WTC11 (cell line): ENCODE data around the gene ACYP2. TPM values are rescaled to one million over a fixed set of nuclear protein-coding genes. Genes with fewer than 3 reads are reported as not detected.

Experiments used
- ATAC-seq: fragments of 200-7000 bp; cut with Tn5 transposase; 2 replicates; pipeline ENCODE4 v1.10.0; 2021; ENCODE audit warnings: mild to moderate bottlenecking, moderate library complexity
- CTCF ChIA-PET: fragments of 300-600 bp; sonication (Branson Sonifier 250); formaldehyde crosslinking; loops from one replicate; lab custom pipeline; 2021; ENCODE audit warnings: antibody characterized with exemption; lab: Charles Lee
- POLR2A ChIA-PET: fragments of 350-600 bp; sonication (Branson Sonifier 250); formaldehyde crosslinking; loops from one replicate; lab custom pipeline; 2021; ENCODE audit warnings: antibody characterized with exemption; lab: Charles Lee
- DNase-seq: peaks from one replicate; pipeline ENCODE4 v3.0.0; 2021; ENCODE audit warnings: low spot score
- H3K27ac Mint-ChIP-seq: 2 replicates; pipeline ENCODE4 v1.8.0; 2021; ENCODE audit warnings: mixed read lengths
- H3K27me3 Mint-ChIP-seq: 2 replicates; pipeline ENCODE4 v1.8.0; 2021; ENCODE audit warnings: low read depth, mild to moderate bottlenecking, moderate library complexity, mixed read lengths
- H3K36me3 Mint-ChIP-seq: 2 replicates; pipeline ENCODE4 v1.8.0; 2021; ENCODE audit warnings: mixed read lengths
- H3K4me1 Mint-ChIP-seq: 2 replicates; pipeline ENCODE4 v1.8.0; 2022; ENCODE audit warnings: mixed read lengths
- H3K4me3 Mint-ChIP-seq: 2 replicates; pipeline ENCODE4 v1.8.0; 2021; ENCODE audit warnings: mild to moderate bottlenecking, moderate library complexity, mixed read lengths
- H3K9me3 Mint-ChIP-seq: 2 replicates; pipeline ENCODE4 v1.8.0; 2021; ENCODE audit warnings: mixed read lengths
- CREB1 ChIP-seq: sonication (generic); formaldehyde crosslinking; IDR thresholded peaks from 2 replicates; pipeline ENCODE4 v1.8.0; 2023; ENCODE audit warnings: mild to moderate bottlenecking, missing genetic modification reagents
- ETV6 ChIP-seq: sonication (generic); formaldehyde crosslinking; IDR thresholded peaks from 2 replicates; pipeline ENCODE4 v1.8.1; 2022; ENCODE audit warnings: mild to moderate bottlenecking, missing genetic modification reagents
- GABPB1 ChIP-seq: sonication (generic); formaldehyde crosslinking; IDR thresholded peaks from 2 replicates; pipeline ENCODE4 v1.8.1; 2023; ENCODE audit warnings: mild to moderate bottlenecking, missing genetic modification reagents
- GRHL2 ChIP-seq: fragments of 250-450 bp; sonication (Bioruptor Pico); IDR thresholded peaks from 2 replicates; pipeline ENCODE4 v1.8.0; 2022; ENCODE audit warnings: mild to moderate bottlenecking, moderate library complexity; ENCODE audit not compliant: insufficient replicate concordance, severe bottlenecking
- JAZF1 ChIP-seq: fragments of 250-450 bp; sonication (Bioruptor Pico); IDR thresholded peaks from 2 replicates; pipeline ENCODE4 v1.9.0; 2021; ENCODE audit warnings: moderate library complexity, mild to moderate bottlenecking, inconsistent platforms
- JUN ChIP-seq: sonication (generic); formaldehyde crosslinking; IDR thresholded peaks from 2 replicates; pipeline ENCODE4 v1.8.0; 2023; ENCODE audit warnings: mild to moderate bottlenecking, missing genetic modification reagents
- NFE2L1 ChIP-seq: sonication (generic); formaldehyde crosslinking; IDR thresholded peaks from 2 replicates; pipeline ENCODE4 v1.8.1; 2023; ENCODE audit warnings: missing genetic modification reagents
- NR2C2 ChIP-seq: sonication (generic); formaldehyde crosslinking; IDR thresholded peaks from 2 replicates; pipeline ENCODE4 v1.8.0; 2022; ENCODE audit warnings: mild to moderate bottlenecking, missing genetic modification reagents
- RORB ChIP-seq: fragments of 250-450 bp; sonication (Bioruptor Pico); IDR thresholded peaks from 2 replicates; pipeline ENCODE4 v1.9.0; 2021; ENCODE audit warnings: mild to moderate bottlenecking
- ZBTB21 ChIP-seq: sonication (generic); formaldehyde crosslinking; IDR thresholded peaks from 2 replicates; pipeline ENCODE4 v1.8.1; 2023; ENCODE audit warnings: mild to moderate bottlenecking, missing genetic modification reagents, borderline replicate concordance
- ZNF121 ChIP-seq: sonication (generic); formaldehyde crosslinking; IDR thresholded peaks from 2 replicates; pipeline ENCODE4 v1.8.0; 2023; ENCODE audit warnings: missing genetic modification reagents
- ZNF232 ChIP-seq: sonication (generic); formaldehyde crosslinking; IDR thresholded peaks from 2 replicates; pipeline ENCODE4 v1.8.0; 2022; ENCODE audit warnings: mild to moderate bottlenecking, missing genetic modification reagents
- ZNF263 ChIP-seq: sonication (generic); formaldehyde crosslinking; IDR thresholded peaks from 2 replicates; pipeline ENCODE4 v1.8.1; 2022; ENCODE audit warnings: low read depth, mild to moderate bottlenecking, moderate library complexity, missing genetic modification reagents
- ZNF416 ChIP-seq: fragments of 250-450 bp; sonication (Bioruptor Pico); IDR thresholded peaks from 2 replicates; pipeline ENCODE4 v1.9.0; 2021; ENCODE audit warnings: mild to moderate bottlenecking, inconsistent platforms
- ZNF671 ChIP-seq: fragments of 250-450 bp; sonication (Bioruptor Pico); IDR thresholded peaks from 2 replicates; pipeline ENCODE4 v1.8.0; 2021; ENCODE audit warnings: mild to moderate bottlenecking
- total RNA-seq: library from RNA; stranded (reverse); gene quantifications from 3 replicates; pipeline ENCODE4 v1.2.3, GENCODE V29; 2021
- TF ChIP-seq, protein P1 (sequence below): fragments of 250-450 bp; sonication (Bioruptor Pico); IDR thresholded peaks from 2 replicates; pipeline ENCODE4 v1.9.0; 2021; ENCODE audit warnings: mild to moderate bottlenecking
- TF ChIP-seq, protein P2 (sequence below): fragments of 250-450 bp; sonication (Bioruptor Pico); conservative IDR thresholded peaks from 2 replicates; pipeline ENCODE4 v1.9.0; 2021; ENCODE audit warnings: mild to moderate bottlenecking
- TF ChIP-seq, protein P3 (sequence below): sonication (generic); formaldehyde crosslinking; conservative IDR thresholded peaks from 2 replicates; pipeline ENCODE4 v1.8.1; 2023; ENCODE audit warnings: mild to moderate bottlenecking, low read depth, missing genetic modification reagents, moderate library complexity
- TF ChIP-seq, protein P4 (sequence below): sonication (generic); formaldehyde crosslinking; IDR thresholded peaks from 2 replicates; pipeline ENCODE4 v1.8.0; 2022; ENCODE audit warnings: mild to moderate bottlenecking, missing genetic modification reagents
- TF ChIP-seq, protein P5 (sequence below): sonication (generic); formaldehyde crosslinking; IDR thresholded peaks from 2 replicates; pipeline ENCODE4 v1.8.1; 2023; ENCODE audit warnings: mild to moderate bottlenecking, missing genetic modification reagents
- TF ChIP-seq, protein P6 (sequence below): sonication (generic); formaldehyde crosslinking; IDR thresholded peaks from 2 replicates; pipeline ENCODE4 v1.8.1; 2022; ENCODE audit warnings: mild to moderate bottlenecking, moderate library complexity, missing genetic modification reagents
- TF ChIP-seq, protein P7 (sequence below): sonication (generic); formaldehyde crosslinking; IDR thresholded peaks from 2 replicates; pipeline ENCODE4 v1.8.0; 2022; ENCODE audit warnings: mild to moderate bottlenecking, missing genetic modification reagents
- TF ChIP-seq, protein P8 (sequence below): sonication (generic); formaldehyde crosslinking; IDR thresholded peaks from 2 replicates; pipeline ENCODE4 v1.8.0; 2023; ENCODE audit warnings: missing genetic modification reagents

ACYP2 gene
- total RNA-seq, 1 experiment from 2014 or later, result 4.4 TPM

DNA sequence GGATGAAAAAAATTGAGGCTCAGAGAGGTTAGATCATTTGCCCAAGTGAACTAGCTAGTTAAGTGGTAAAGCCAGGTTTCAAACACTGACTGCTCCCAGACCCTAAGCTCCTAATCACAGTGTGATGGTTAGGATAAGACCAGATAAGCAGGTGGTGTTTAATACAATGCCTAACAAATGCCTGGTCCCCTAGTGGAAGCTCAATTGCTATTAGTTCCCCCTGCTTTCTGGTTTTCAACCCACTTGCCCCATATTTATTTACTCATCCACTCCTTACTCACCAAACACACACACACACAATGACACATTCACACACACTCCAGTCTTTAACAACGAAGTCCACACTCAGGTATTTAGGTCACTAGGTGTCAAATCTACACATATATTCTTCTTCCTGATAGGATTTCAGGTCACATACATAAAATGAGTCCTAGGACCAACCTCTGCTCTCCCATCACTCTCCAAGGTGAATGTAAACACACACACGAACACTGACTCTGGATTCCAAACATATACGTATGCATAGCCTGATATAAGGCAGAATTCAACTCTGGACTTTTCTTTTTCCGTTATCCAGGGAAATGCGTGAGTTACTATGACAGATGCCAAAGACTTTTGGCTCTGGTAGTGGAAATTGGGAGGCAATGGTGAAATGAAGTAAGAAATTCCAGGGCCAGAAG, 214.2 kb downstream of the ACYP2 start (continued):
- TF ChIP-seq, protein P1, sequence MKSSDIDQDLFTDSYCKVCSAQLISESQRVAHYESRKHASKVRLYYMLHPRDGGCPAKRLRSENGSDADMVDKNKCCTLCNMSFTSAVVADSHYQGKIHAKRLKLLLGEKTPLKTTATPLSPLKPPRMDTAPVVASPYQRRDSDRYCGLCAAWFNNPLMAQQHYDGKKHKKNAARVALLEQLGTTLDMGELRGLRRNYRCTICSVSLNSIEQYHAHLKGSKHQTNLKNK (CRISPR knock-in tag), result no peak
- TF ChIP-seq ZNF232 (CRISPR knock-in tag) (no peak), NR2C2 (CRISPR knock-in tag) (no peak), JAZF1 (CRISPR knock-in tag) (no peak), ETV6 (CRISPR knock-in tag) (no peak)
- TF ChIP-seq, protein P2, sequence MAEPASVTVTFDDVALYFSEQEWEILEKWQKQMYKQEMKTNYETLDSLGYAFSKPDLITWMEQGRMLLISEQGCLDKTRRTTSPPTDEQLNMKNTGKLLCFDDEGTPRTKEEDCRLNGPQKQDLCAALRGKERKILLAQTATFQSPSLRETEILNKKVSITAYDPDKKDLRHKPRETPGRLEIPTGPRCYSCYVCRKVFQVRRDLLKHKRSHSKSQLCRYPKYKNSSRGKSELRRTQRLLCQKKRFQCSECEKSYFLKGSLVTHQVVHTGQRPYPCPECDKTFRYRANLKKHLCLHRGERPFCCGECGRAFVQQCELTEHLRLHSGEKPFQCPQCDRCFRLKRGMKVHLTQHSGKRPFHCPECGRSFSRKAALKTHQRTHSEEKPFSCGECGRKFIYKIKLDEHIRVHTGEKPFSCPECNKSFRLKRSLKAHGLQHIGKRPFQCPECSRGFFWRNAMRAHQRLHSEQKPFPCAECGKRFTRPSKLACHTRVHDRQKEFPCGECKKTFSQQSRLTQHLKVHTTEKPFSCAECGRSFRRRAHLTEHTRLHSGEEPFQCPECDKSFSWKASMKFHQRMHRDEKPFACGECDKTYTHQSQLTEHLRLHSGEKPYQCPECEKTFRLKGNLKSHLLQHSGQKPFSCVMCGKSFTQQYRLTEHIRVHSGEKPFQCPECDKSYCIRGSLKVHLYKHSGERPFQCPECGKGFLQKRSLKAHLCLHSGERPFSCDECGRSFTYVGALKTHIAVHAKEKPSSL, result no peak

DNA sequence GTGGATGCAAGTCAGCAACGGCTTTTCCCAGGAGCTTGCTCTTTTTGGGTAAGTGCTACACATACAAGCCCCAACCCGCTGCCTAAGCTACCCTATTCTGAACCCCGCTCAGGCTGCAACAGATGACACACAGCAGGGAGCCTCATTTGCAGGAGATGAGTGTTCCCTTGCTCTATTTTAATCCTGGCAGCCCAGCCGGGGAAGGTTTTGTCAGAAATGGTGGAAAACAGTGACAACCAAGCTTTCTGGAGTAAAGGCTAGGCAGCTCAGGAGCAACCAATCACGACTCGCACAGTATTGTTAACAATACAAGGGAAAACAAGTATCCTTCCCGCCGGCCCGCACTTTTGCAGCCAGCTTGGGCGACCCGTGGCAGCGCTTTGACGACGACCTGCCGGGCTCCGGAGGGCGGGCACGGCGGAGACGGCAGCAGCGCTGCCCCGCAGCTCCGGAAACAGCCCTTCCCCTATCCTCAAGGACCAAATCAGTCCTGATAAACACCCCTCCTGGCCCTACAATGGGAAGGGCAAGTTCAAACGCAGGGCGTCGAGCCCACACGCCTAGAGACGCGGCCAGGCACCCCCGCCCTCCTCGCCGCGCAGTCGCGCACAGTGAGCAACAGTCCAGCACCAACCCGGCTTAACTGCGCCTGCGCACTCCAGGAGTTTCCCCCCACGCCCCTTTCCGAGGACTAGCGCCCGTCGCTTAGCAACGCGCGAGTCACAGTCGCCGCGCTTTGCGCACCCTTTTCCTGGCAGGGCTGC, 214.9 kb downstream of the ACYP2 start:
- POLR2A ChIA-PET, result no interaction called here
- CTCF ChIA-PET, result interaction anchor here (1.0 to 2.8 kb wide), 4 partner anchors 124 to 335 kb away, joined by 3 to 12 read pairs (median 4); no protein-coding TSS in a partner anchor
- peak; percentile 95 for DNase-seq
- Mint-ChIP-seq H3K4me1 (peaks cover 10% of the 10 kb centered on the region), H3K4me3 (peak overlapping the region; percentile 69), H3K36me3 (peaks cover 3% of the 10 kb centered on the region; the same call in 1 of the 2 replicates), H3K27me3 (peaks cover 38% of the 10 kb centered on the region), H3K27ac (no peak overlapping the region), H3K9me3 (peaks cover 13% of the 10 kb centered on the region)
- ATAC-seq, result peak; percentile 95
- TF ChIP-seq GRHL2 (CRISPR knock-in tag) (no peak), ZNF671 (CRISPR knock-in tag) (no peak), ZNF232 (CRISPR knock-in tag) (peak; percentile 90), GABPB1 (peak; percentile 72; the same call in 1 of the 2 replicates), ZNF263 (CRISPR knock-in tag) (no peak), ZNF416 (CRISPR knock-in tag) (0 out of 2 replicates have a peak, but pooled peaks have one; percentile 19), JUN (peak; percentile 87; the same call in 1 of the 2 replicates), RORB (CRISPR knock-in tag) (no peak), CREB1 (CRISPR knock-in tag) (peak; percentile 38; the same call in 1 of the 2 replicates), NFE2L1 (CRISPR knock-in tag) (peak; percentile 86; the same call in 1 of the 2 replicates), ZBTB21 (CRISPR knock-in tag) (peak; percentile 60; the same call in 1 of the 2 replicates), ZNF121 (CRISPR knock-in tag) (0 out of 2 replicates have a peak, but pooled peaks have one; percentile 3)
- TF ChIP-seq, protein P3, sequence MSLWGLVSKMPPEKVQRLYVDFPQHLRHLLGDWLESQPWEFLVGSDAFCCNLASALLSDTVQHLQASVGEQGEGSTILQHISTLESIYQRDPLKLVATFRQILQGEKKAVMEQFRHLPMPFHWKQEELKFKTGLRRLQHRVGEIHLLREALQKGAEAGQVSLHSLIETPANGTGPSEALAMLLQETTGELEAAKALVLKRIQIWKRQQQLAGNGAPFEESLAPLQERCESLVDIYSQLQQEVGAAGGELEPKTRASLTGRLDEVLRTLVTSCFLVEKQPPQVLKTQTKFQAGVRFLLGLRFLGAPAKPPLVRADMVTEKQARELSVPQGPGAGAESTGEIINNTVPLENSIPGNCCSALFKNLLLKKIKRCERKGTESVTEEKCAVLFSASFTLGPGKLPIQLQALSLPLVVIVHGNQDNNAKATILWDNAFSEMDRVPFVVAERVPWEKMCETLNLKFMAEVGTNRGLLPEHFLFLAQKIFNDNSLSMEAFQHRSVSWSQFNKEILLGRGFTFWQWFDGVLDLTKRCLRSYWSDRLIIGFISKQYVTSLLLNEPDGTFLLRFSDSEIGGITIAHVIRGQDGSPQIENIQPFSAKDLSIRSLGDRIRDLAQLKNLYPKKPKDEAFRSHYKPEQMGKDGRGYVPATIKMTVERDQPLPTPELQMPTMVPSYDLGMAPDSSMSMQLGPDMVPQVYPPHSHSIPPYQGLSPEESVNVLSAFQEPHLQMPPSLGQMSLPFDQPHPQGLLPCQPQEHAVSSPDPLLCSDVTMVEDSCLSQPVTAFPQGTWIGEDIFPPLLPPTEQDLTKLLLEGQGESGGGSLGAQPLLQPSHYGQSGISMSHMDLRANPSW (CRISPR knock-in tag), result no peak
- TF ChIP-seq, protein P4, sequence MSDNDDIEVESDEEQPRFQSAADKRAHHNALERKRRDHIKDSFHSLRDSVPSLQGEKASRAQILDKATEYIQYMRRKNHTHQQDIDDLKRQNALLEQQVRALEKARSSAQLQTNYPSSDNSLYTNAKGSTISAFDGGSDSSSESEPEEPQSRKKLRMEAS (CRISPR knock-in tag), result peak; percentile 96
- TF ChIP-seq, protein P5, sequence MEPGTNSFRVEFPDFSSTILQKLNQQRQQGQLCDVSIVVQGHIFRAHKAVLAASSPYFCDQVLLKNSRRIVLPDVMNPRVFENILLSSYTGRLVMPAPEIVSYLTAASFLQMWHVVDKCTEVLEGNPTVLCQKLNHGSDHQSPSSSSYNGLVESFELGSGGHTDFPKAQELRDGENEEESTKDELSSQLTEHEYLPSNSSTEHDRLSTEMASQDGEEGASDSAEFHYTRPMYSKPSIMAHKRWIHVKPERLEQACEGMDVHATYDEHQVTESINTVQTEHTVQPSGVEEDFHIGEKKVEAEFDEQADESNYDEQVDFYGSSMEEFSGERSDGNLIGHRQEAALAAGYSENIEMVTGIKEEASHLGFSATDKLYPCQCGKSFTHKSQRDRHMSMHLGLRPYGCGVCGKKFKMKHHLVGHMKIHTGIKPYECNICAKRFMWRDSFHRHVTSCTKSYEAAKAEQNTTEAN (CRISPR knock-in tag), result peak; percentile 70; the same call in 1 of the 2 replicates
- TF ChIP-seq, protein P6, sequence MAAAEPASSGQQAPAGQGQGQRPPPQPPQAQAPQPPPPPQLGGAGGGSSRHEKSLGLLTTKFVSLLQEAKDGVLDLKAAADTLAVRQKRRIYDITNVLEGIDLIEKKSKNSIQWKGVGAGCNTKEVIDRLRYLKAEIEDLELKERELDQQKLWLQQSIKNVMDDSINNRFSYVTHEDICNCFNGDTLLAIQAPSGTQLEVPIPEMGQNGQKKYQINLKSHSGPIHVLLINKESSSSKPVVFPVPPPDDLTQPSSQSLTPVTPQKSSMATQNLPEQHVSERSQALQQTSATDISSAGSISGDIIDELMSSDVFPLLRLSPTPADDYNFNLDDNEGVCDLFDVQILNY (CRISPR knock-in tag), result peak; percentile 35; the same call in 1 of the 2 replicates
- TF ChIP-seq, protein P7, sequence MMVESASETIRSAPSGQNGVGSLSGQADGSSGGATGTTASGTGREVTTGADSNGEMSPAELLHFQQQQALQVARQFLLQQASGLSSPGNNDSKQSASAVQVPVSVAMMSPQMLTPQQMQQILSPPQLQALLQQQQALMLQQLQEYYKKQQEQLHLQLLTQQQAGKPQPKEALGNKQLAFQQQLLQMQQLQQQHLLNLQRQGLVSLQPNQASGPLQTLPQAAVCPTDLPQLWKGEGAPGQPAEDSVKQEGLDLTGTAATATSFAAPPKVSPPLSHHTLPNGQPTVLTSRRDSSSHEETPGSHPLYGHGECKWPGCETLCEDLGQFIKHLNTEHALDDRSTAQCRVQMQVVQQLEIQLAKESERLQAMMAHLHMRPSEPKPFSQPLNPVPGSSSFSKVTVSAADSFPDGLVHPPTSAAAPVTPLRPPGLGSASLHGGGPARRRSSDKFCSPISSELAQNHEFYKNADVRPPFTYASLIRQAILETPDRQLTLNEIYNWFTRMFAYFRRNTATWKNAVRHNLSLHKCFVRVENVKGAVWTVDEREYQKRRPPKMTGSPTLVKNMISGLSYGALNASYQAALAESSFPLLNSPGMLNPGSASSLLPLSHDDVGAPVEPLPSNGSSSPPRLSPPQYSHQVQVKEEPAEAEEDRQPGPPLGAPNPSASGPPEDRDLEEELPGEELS, result peak; percentile 89
- TF ChIP-seq, protein P8, sequence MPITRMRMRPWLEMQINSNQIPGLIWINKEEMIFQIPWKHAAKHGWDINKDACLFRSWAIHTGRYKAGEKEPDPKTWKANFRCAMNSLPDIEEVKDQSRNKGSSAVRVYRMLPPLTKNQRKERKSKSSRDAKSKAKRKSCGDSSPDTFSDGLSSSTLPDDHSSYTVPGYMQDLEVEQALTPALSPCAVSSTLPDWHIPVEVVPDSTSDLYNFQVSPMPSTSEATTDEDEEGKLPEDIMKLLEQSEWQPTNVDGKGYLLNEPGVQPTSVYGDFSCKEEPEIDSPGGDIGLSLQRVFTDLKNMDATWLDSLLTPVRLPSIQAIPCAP (CRISPR knock-in tag), result peak; percentile 91
